WTC11 (cell line): Measurements from ENCODE around the gene FPR3. TPM values are rescaled to one million over a fixed set of nuclear protein-coding genes. Genes with fewer than 3 reads are reported as not detected.

Experiments
- ATAC-seq: fragments of 200-7000 bp; cut with Tn5 transposase; 2 replicates; pipeline ENCODE4 v1.10.0; 2021; ENCODE audit warnings: mild to moderate bottlenecking, moderate library complexity
- CTCF ChIA-PET: fragments of 300-600 bp; sonication (Branson Sonifier 250); formaldehyde crosslinking; loops from one replicate; lab custom pipeline; 2021; ENCODE audit warnings: antibody characterized with exemption; lab: Charles Lee
- POLR2A ChIA-PET: fragments of 350-600 bp; sonication (Branson Sonifier 250); formaldehyde crosslinking; loops from one replicate; lab custom pipeline; 2021; ENCODE audit warnings: antibody characterized with exemption; lab: Charles Lee
- DNase-seq: peaks from one replicate; pipeline ENCODE4 v3.0.0; 2021; ENCODE audit warnings: low spot score
- H3K27ac Mint-ChIP-seq: 2 replicates; pipeline ENCODE4 v1.8.0; 2021; ENCODE audit warnings: mixed read lengths
- H3K27me3 Mint-ChIP-seq: 2 replicates; pipeline ENCODE4 v1.8.0; 2021; ENCODE audit warnings: low read depth, mild to moderate bottlenecking, moderate library complexity, mixed read lengths
- H3K36me3 Mint-ChIP-seq: 2 replicates; pipeline ENCODE4 v1.8.0; 2021; ENCODE audit warnings: mixed read lengths
- H3K4me1 Mint-ChIP-seq: 2 replicates; pipeline ENCODE4 v1.8.0; 2022; ENCODE audit warnings: mixed read lengths
- H3K4me3 Mint-ChIP-seq: 2 replicates; pipeline ENCODE4 v1.8.0; 2021; ENCODE audit warnings: mild to moderate bottlenecking, moderate library complexity, mixed read lengths
- H3K9me3 Mint-ChIP-seq: 2 replicates; pipeline ENCODE4 v1.8.0; 2021; ENCODE audit warnings: mixed read lengths
- AR ChIP-seq: fragments of 250-450 bp; sonication (Bioruptor Pico); IDR thresholded peaks from 2 replicates; pipeline ENCODE4 v1.9.0; 2021; ENCODE audit warnings: mild to moderate bottlenecking
- ATF6 ChIP-seq: sonication (generic); formaldehyde crosslinking; IDR thresholded peaks from 2 replicates; pipeline ENCODE4 v1.8.1; 2023; ENCODE audit warnings: mild to moderate bottlenecking, missing genetic modification reagents
- ERG ChIP-seq: fragments of 250-450 bp; sonication (Bioruptor Pico); IDR thresholded peaks from 2 replicates; pipeline ENCODE4 v1.8.0; 2021; ENCODE audit warnings: mild to moderate bottlenecking
- MYBL2 ChIP-seq: sonication (generic); formaldehyde crosslinking; IDR thresholded peaks from 2 replicates; pipeline ENCODE4 v1.8.1; 2023; ENCODE audit warnings: mild to moderate bottlenecking, moderate library complexity, missing genetic modification reagents
- NFYB ChIP-seq: sonication (generic); formaldehyde crosslinking; conservative IDR thresholded peaks from 2 replicates; pipeline ENCODE4 v1.8.0; 2022; ENCODE audit warnings: low read depth, missing genetic modification reagents
- PREB ChIP-seq: sonication (generic); formaldehyde crosslinking; IDR thresholded peaks from 2 replicates; pipeline ENCODE4 v1.8.1; 2022; ENCODE audit warnings: mild to moderate bottlenecking, missing genetic modification reagents, moderate library complexity, borderline replicate concordance
- SP1 ChIP-seq: sonication (generic); formaldehyde crosslinking; conservative IDR thresholded peaks from 2 replicates; pipeline ENCODE4 v1.8.1; 2022; ENCODE audit warnings: missing genetic modification reagents
- TEAD4 ChIP-seq: sonication (generic); formaldehyde crosslinking; IDR thresholded peaks from 2 replicates; pipeline ENCODE4 v1.8.0; 2022; ENCODE audit warnings: mild to moderate bottlenecking, missing genetic modification reagents
- TP53 ChIP-seq: sonication (generic); formaldehyde crosslinking; IDR thresholded peaks from 2 replicates; pipeline ENCODE4 v1.8.1; 2023; ENCODE audit warnings: mild to moderate bottlenecking, missing genetic modification reagents
- ZNF138 ChIP-seq: sonication (generic); formaldehyde crosslinking; conservative IDR thresholded peaks from 2 replicates; pipeline ENCODE4 v1.8.1; 2022; ENCODE audit warnings: mild to moderate bottlenecking, moderate library complexity, missing genetic modification reagents
- ZNF396 ChIP-seq: fragments of 250-450 bp; sonication (Bioruptor Pico); IDR thresholded peaks from 2 replicates; pipeline ENCODE4 v1.8.0; 2021; ENCODE audit warnings: mild to moderate bottlenecking, moderate library complexity, borderline replicate concordance
- total RNA-seq: library from RNA; stranded (reverse); gene quantifications from 3 replicates; pipeline ENCODE4 v1.2.3, GENCODE V29; 2021
- TF ChIP-seq, protein P1 (sequence below): sonication (generic); formaldehyde crosslinking; IDR thresholded peaks from 2 replicates; pipeline ENCODE4 v1.8.0; 2023; ENCODE audit warnings: missing genetic modification reagents, mild to moderate bottlenecking, borderline replicate concordance
- TF ChIP-seq, protein P2 (sequence below): sonication (generic); formaldehyde crosslinking; IDR thresholded peaks from 2 replicates; pipeline ENCODE4 v1.8.1; 2022; ENCODE audit warnings: low read depth, missing genetic modification reagents, borderline replicate concordance

The FPR3 gene
- total RNA-seq, 1 experiment from 2014 or later = not detected

DNA sequence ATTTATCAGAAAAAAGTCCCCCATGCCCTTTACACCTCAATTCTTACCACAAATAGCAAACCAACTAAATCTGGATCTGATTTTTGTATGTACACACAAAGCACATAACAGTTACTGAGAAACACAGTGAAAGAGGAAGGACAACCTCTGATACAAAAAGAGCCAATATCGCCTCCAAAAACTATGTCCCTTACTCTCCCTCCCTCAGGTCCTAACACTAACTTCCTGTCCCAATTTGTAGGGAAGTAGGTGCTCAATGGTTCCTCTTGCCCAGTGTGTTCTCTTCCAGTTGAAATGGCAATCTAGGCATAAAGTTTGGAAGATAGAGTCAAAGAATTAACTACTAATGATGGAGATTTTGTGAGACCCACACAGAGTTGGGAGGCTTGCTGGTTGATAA lies 15.8 kb upstream of the FPR3 start (continued):
- TF ChIP-seq ZNF138 (CRISPR knock-in tag) (no peak), PREB (no peak)
- TF ChIP-seq, protein P1, sequence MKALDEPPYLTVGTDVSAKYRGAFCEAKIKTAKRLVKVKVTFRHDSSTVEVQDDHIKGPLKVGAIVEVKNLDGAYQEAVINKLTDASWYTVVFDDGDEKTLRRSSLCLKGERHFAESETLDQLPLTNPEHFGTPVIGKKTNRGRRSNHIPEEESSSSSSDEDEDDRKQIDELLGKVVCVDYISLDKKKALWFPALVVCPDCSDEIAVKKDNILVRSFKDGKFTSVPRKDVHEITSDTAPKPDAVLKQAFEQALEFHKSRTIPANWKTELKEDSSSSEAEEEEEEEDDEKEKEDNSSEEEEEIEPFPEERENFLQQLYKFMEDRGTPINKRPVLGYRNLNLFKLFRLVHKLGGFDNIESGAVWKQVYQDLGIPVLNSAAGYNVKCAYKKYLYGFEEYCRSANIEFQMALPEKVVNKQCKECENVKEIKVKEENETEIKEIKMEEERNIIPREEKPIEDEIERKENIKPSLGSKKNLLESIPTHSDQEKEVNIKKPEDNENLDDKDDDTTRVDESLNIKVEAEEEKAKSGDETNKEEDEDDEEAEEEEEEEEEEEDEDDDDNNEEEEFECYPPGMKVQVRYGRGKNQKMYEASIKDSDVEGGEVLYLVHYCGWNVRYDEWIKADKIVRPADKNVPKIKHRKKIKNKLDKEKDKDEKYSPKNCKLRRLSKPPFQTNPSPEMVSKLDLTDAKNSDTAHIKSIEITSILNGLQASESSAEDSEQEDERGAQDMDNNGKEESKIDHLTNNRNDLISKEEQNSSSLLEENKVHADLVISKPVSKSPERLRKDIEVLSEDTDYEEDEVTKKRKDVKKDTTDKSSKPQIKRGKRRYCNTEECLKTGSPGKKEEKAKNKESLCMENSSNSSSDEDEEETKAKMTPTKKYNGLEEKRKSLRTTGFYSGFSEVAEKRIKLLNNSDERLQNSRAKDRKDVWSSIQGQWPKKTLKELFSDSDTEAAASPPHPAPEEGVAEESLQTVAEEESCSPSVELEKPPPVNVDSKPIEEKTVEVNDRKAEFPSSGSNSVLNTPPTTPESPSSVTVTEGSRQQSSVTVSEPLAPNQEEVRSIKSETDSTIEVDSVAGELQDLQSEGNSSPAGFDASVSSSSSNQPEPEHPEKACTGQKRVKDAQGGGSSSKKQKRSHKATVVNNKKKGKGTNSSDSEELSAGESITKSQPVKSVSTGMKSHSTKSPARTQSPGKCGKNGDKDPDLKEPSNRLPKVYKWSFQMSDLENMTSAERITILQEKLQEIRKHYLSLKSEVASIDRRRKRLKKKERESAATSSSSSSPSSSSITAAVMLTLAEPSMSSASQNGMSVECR (CRISPR knock-in tag) = no peak

DNA sequence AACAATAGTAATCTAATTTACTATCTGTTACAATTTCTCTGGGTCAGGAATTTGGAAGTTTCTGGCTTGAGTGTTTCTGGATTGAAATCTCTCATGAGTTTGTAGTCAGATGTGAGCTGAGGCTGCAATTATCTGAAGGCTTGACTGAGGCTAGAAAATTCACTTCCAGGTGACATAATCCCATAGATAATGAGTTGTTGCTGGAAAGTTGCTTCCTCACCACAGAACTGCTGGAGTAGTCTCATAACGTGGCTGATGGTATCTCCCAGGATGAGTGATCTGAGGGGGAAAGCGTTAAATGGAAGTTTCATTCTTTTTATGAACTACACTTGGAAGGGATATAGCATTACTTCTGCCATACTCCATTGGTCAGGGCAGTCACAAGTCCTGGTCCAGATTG lies 15.3 kb upstream of the FPR3 start:
- ChIA-PET POLR2A (no interaction called here), CTCF (no interaction called here)
- no peaks in the 10 kb centered on the region; the same call in 1 of the 2 replicates for H3K9me3 Mint-ChIP-seq
- no peaks in the 10 kb centered on the region for H3K36me3 Mint-ChIP-seq
- no peak for ATAC-seq
- H3K4me1 Mint-ChIP-seq = peaks cover 8% of the 10 kb centered on the region
- TF ChIP-seq TP53 (CRISPR knock-in tag) = no peak
- TF ChIP-seq ERG (CRISPR knock-in tag) = no peak
- no peak for DNase-seq
- peaks cover 30% of the 10 kb centered on the region for H3K27me3 Mint-ChIP-seq
- H3K4me3 Mint-ChIP-seq = no peak overlapping the region
- no peak overlapping the region for H3K27ac Mint-ChIP-seq

DNA sequence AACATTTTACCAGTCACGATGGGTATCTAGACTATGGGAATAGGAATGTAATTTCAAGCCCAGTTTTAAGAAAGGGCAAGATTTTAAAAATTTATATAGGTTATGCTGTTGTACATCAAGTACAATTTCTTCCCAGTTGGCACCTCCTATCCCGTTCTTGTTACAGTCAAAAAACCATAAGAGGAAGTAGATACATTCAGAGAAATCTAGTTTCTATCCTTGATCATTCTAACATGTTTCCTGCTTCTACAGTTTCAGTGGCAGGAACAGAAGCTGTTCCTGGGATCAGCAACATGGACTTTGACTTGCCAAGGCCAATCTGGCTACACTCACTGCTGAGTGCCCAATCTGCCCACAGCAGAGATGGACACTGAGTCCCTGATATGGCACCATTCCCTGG lies 14.7 kb upstream of the FPR3 start:
- Mint-ChIP-seq H3K4me1 (peaks cover 8% of the 10 kb centered on the region), H3K36me3 (no peaks in the 10 kb centered on the region), H3K4me3 (no peak overlapping the region), H3K9me3 (no peaks in the 10 kb centered on the region; the same call in 1 of the 2 replicates), H3K27ac (no peak overlapping the region)
- no peak for ATAC-seq
- no peak for DNase-seq
- CTCF ChIA-PET = no interaction called here
- TF ChIP-seq NFYB (CRISPR knock-in tag) = no peak
- TF ChIP-seq, all 79 proteins: peak for 0
- POLR2A ChIA-PET = no interaction called here
- H3K27me3 Mint-ChIP-seq = peaks cover 25% of the 10 kb centered on the region

DNA sequence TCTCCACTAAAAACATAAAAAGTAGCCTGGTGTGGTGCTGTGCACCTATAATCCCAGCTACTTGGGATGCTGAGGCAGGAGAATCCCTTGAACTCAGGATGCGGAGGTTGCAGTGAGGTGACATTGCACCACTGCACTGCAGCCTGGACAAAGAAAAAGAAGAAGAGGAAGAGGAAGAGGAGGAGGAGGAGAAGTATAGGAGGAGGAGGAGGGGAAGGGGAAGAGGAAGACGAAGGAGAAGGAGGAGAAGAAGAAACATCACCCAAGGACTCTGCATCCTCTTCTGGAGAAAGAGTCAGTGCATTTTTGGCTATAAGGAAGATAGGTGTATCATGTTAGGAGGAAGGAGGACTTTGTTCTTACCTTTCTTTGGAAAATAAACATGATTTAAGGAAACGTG lies 13.0 kb upstream of the FPR3 start:
- no peak for DNase-seq
- ChIA-PET CTCF (interaction anchor here (0.6 kb wide), 1 partner anchor 121 kb away, joined by 3 read pairs; no protein-coding TSS in a partner anchor), POLR2A (no interaction called here)
- no peaks in the 10 kb centered on the region for H3K9me3 Mint-ChIP-seq
- no peak overlapping the region for H3K27ac Mint-ChIP-seq
- ATAC-seq = no peak
- H3K36me3 Mint-ChIP-seq = no peaks in the 10 kb centered on the region
- peaks cover 8% of the 10 kb centered on the region for H3K4me1 Mint-ChIP-seq
- H3K4me3 Mint-ChIP-seq = no peak overlapping the region
- H3K27me3 Mint-ChIP-seq = peaks cover 25% of the 10 kb centered on the region
- TF ChIP-seq ZNF138 (CRISPR knock-in tag) = no peak
- no peak for TF ChIP-seq SP1
- TF ChIP-seq, protein P2, sequence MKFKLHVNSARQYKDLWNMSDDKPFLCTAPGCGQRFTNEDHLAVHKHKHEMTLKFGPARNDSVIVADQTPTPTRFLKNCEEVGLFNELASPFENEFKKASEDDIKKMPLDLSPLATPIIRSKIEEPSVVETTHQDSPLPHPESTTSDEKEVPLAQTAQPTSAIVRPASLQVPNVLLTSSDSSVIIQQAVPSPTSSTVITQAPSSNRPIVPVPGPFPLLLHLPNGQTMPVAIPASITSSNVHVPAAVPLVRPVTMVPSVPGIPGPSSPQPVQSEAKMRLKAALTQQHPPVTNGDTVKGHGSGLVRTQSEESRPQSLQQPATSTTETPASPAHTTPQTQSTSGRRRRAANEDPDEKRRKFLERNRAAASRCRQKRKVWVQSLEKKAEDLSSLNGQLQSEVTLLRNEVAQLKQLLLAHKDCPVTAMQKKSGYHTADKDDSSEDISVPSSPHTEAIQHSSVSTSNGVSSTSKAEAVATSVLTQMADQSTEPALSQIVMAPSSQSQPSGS = no peak
- TF ChIP-seq AR (CRISPR knock-in tag) = no peak
- TF ChIP-seq ZNF396 = no peak
- TF ChIP-seq ATF6 (CRISPR knock-in tag) = no peak
- TF ChIP-seq TEAD4 (CRISPR knock-in tag) = no peak
- TF ChIP-seq ERG (CRISPR knock-in tag) = no peak
- no peak for TF ChIP-seq MYBL2 (CRISPR knock-in tag)
